Mucosa of rectum (tissue), 2 donors: ENCODE data around the gene PRKG1.
"Not testable (repeated sequence)": the region's sequence is repeated elsewhere in the genome, so short reads cannot be mapped to it uniquely, and the experiment has no call there.

Experiments
- H3K27ac ChIP-seq, 2 donors: one replicate each; pipeline ENCODE4 v1.7.0; 2013; ENCODE audit warnings: inconsistent platforms in 2 of 2, low read depth in 2 of 2, low read length in 2 of 2
- H3K27me3 ChIP-seq, 2 donors: one replicate each; pipeline ENCODE4 v1.7.0; 2013; ENCODE audit warnings: low read length in 2 of 2; ENCODE audit not compliant: control insufficient read depth in 2 of 2, insufficient read depth in 2 of 2
- H3K36me3 ChIP-seq, 2 donors: one replicate each; pipeline ENCODE4 v1.7.0; 2013; ENCODE audit warnings: low read length in 2 of 2; ENCODE audit not compliant: control insufficient read depth in 2 of 2, insufficient read depth in 2 of 2
- H3K4me1 ChIP-seq, 2 donors: one replicate each; pipeline ENCODE4 v1.7.0; 2013; ENCODE audit warnings: low read length in 2 of 2, mild to moderate bottlenecking in 1 of 2; ENCODE audit not compliant: control insufficient read depth in 2 of 2, insufficient read depth in 2 of 2
- H3K4me3 ChIP-seq, 2 donors: one replicate each; pipeline ENCODE4 v1.7.0; 2013; ENCODE audit warnings: low read length in 2 of 2
- H3K9ac ChIP-seq, 2 donors: one replicate each; pipeline ENCODE4 v1.7.0; 2013; ENCODE audit warnings: low read length in 2 of 2, low read depth in 1 of 2, mild to moderate bottlenecking in 1 of 2
- H3K9me3 ChIP-seq, 2 donors: one replicate each; pipeline ENCODE4 v1.7.0; 2013; ENCODE audit warnings: low read length in 2 of 2; ENCODE audit not compliant: control insufficient read depth in 2 of 2
- donor health status: healthy.
- donor health status: Normal muscosa, but diverticular disease.

Gene PRKG1

GRCh38 chr10:51162002-51162401, 87.7 kb downstream of the PRKG1 start:
- no peaks in the 10 kb centered on the region for H3K4me1 ChIP-seq
- H3K27ac ChIP-seq: no peak overlapping the region
- no peaks in the 10 kb centered on the region for H3K9me3 ChIP-seq
- H3K4me3 ChIP-seq: no peak overlapping the region
- H3K36me3 ChIP-seq: no peaks in the 10 kb centered on the region
- H3K27me3 ChIP-seq: no peaks in the 10 kb centered on the region
- no peak overlapping the region for H3K9ac ChIP-seq

- not testable (repeated sequence) for H3K27ac ChIP-seq, H3K27me3 ChIP-seq, H3K9me3 ChIP-seq, H3K9ac ChIP-seq, H3K4me3 ChIP-seq, H3K36me3 ChIP-seq, H3K4me1 ChIP-seq
Measured at GRCh38 chr10:51163380-51164049, 89.2 kb downstream of the PRKG1 start.

GRCh38 chr10:51168086-51168815, 94.0 kb downstream of the PRKG1 start:
- Histone ChIP-seq H3K9me3 (no peaks in the 10 kb centered on the region), H3K4me3 (no peak overlapping the region), H3K9ac (no peak overlapping the region), H3K27ac (no peak overlapping the region), H3K27me3 (no peaks in the 10 kb centered on the region), H3K36me3 (no peaks in the 10 kb centered on the region), H3K4me1 (no peaks in the 10 kb centered on the region)

- H3K9me3 ChIP-seq: no peaks in the 10 kb centered on the region
- H3K4me3 ChIP-seq: no peak overlapping the region
- H3K4me1 ChIP-seq: no peaks in the 10 kb centered on the region
- no peak overlapping the region for H3K27ac ChIP-seq
- no peak overlapping the region for H3K9ac ChIP-seq
- H3K36me3 ChIP-seq: no peaks in the 10 kb centered on the region
- H3K27me3 ChIP-seq: no peaks in the 10 kb centered on the region
Measured at GRCh38 chr10:51169111-51169510, 94.8 kb downstream of the PRKG1 start.

GRCh38 chr10:51170518-51171245, 96.4 kb downstream of the PRKG1 start:
- Histone ChIP-seq H3K27ac (no peak overlapping the region), H3K4me1 (no peaks in the 10 kb centered on the region), H3K27me3 (no peaks in the 10 kb centered on the region), H3K9ac (no peak overlapping the region), H3K4me3 (no peak overlapping the region), H3K36me3 (no peaks in the 10 kb centered on the region), H3K9me3 (no peaks in the 10 kb centered on the region)

GRCh38 chr10:51171946-51172345, 97.7 kb downstream of the PRKG1 start:
- Histone ChIP-seq H3K27ac (no peak overlapping the region), H3K4me1 (no peaks in the 10 kb centered on the region), H3K4me3 (no peak overlapping the region), H3K9ac (no peak overlapping the region), H3K36me3 (no peaks in the 10 kb centered on the region), H3K9me3 (no peaks in the 10 kb centered on the region), H3K27me3 (no peaks in the 10 kb centered on the region)

GRCh38 chr10:51176976-51177695, 102.8 kb downstream of the PRKG1 start:
- H3K36me3 ChIP-seq: no peaks in the 10 kb centered on the region
- H3K4me3 ChIP-seq: no peak overlapping the region
- H3K4me1 ChIP-seq: no peaks in the 10 kb centered on the region
- no peak overlapping the region for H3K27ac ChIP-seq
- H3K9ac ChIP-seq: no peak overlapping the region
- H3K9me3 ChIP-seq: no peaks in the 10 kb centered on the region
- no peaks in the 10 kb centered on the region for H3K27me3 ChIP-seq

GRCh38 chr10:51178634-51179033, 104.3 kb downstream of the PRKG1 start:
- H3K4me1 ChIP-seq: no peaks in the 10 kb centered on the region
- H3K9me3 ChIP-seq: no peaks in the 10 kb centered on the region
- no peak overlapping the region for H3K9ac ChIP-seq
- H3K36me3 ChIP-seq: no peaks in the 10 kb centered on the region
- H3K27ac ChIP-seq: no peak overlapping the region
- no peak overlapping the region for H3K4me3 ChIP-seq
- no peaks in the 10 kb centered on the region for H3K27me3 ChIP-seq

- no peak overlapping the region for H3K4me3 ChIP-seq
Measured at GRCh38 chr10:51180141-51180540, 105.9 kb downstream of the PRKG1 start.

GRCh38 chr10:51183783-51184182, 109.5 kb downstream of the PRKG1 start:
- H3K36me3 ChIP-seq: no peaks in the 10 kb centered on the region
- no peak overlapping the region for H3K27ac ChIP-seq
- no peaks in the 10 kb centered on the region for H3K9me3 ChIP-seq
- H3K4me3 ChIP-seq: no peak overlapping the region
- no peaks in the 10 kb centered on the region for H3K27me3 ChIP-seq
- H3K9ac ChIP-seq: no peak overlapping the region
- no peaks in the 10 kb centered on the region for H3K4me1 ChIP-seq

More at GRCh38 chr10:51180141-51180540, 105.9 kb downstream of the PRKG1 start:
- Histone ChIP-seq H3K4me1 (no peaks in the 10 kb centered on the region), H3K9ac (no peak overlapping the region), H3K9me3 (no peaks in the 10 kb centered on the region), H3K27ac (no peak overlapping the region), H3K27me3 (no peaks in the 10 kb centered on the region), H3K36me3 (no peaks in the 10 kb centered on the region)
